Measurements from ENCODE around the gene BTF3.
"Not testable (repeated sequence)": the region's sequence is repeated elsewhere in the genome, so short reads cannot be mapped to it uniquely, and the experiment has no call there.

Gene BTF3

DNA sequence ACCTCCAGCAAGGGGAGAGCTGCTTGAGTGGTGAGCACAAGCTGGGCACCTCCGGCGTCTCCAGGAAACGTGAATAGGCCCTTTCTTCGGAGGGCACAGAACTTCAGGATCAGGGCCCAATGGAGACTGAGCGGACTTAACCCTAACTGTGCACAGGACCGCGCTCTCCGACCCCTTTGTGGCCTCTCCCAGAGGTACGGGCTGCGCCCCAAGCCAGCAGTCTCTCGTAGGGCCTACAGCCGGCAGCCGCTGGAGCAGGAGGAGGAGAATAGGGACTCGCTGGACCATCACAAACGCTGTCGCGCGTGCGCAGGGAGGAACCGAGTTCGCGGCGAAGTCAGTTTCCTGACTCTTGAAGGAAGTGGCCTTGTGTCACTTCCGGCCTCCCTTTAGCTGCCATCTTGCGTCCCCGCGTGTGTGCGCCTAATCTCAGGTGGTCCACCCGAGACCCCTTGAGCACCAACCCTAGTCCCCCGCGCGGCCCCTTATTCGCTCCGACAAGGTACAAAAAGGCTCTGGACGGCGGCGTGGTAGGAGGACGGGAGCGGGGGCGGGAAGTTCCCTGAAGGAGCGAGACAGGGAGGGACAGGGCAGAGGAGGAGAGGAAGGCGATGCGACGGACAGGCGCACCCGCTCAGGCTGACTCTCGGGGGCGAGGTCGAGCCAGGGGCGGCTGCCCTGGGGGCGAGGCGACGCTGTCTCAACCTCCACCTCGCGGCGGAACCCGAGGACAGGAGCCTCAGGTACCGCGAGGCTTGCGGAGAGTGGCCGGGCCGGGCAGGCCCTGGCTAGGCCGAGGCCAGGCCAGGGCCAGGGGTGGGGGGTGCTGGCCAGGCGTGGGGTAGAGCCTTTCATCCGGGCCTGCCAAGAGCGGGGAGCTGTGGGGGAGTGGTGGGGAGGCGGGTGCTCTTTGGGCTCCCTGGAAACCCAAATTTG, at the start of gene BTF3:
Gene BTF3, plus strand, starts transcription at position 386 of the 936 bp plus-strand sequence. Its CDS starts 226 bp downstream, at position 612.
- DNase-seq (ENCODE audit: low spot score): peak; percentile 99

DNA sequence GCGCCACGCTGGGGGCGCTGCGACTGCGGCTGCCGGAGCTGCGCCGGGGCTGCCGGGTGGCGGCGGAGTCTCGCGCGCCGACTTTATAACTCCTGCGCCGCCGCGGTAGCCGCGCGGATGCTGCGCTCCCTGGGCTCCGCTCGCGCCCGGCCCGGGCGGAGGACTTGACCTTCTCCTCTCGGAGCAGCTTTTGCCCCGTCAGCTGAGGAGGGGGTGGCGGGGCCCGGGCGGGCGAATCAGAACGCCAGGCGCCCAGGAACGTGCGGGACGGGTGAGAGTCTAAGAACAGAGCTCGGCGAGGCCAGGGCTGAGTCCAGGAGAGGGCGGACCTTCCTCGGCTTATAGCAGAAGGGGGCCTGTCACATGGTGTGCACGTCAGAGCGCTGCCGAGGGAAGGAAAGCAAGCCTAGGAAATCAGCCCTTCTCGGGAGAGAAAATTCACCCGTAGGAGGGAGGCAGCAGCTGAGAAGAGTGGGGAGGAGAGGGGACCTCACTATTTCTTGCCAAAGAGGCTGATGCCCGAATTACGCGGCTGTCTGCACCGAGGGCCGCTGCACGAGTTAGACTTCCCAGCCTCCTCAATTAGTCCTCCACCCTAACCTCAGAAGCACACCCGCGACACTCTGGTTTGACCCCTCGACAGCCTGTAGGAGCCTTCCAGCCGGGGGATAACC, 49.6 kb upstream of the BTF3 start, which contains the start of gene FOXD1:
Gene FOXD1, minus strand, starts transcription at position 315 of the 674 bp plus-strand sequence. CDS start 415 bp downstream, outside the sequence.
- peak; percentile 62 for DNase-seq (ENCODE audit: low spot score)

DNA sequence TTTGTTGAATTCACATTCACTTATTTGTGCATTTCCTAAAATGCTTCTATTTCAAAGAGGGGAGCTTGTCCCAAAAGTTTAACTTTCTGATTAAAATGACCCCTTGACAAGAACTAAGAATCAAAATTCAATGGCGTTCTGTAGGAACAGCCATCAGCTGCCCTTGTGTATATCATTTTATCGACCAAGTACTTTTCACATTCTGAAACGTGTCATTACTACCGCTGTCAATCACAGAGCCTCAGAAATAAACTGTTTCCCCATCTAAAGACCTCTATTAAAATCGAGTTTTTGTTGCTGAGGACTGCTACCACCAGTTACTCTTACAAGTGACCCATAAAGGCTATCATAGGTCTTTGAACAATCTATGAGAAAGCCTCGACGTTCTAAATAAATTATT, 48.1 kb upstream of the BTF3 start:
- no peak for DNase-seq (ENCODE audit: low spot score)

DNA sequence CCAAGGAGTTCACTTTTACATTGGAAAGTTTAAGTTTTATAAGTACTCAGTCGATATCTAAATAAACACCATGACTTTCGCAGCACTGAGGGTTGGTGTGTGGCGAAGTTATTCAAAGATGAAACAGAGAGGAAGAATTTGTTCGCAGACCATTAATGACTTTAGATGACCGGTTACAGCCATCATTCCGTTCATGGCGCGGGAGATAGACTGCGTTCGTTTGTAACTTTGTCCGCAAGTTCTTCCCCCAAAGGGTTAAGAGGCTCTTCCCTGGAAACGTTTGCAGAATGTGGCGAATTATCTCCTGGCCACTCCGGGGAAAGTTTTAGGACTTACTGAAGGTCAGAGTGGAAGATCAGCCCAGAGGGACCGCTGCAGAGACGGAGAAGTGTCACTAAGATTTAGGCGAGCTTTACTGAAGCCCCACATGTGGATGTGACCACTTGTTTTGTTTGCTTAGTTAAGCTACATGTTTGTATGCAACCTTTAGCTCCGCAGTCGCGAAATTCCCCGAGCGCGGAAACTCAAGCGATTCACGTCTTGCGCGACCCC, 47.5 kb upstream of the BTF3 start:
- no peak for DNase-seq (ENCODE audit: low spot score)

DNA sequence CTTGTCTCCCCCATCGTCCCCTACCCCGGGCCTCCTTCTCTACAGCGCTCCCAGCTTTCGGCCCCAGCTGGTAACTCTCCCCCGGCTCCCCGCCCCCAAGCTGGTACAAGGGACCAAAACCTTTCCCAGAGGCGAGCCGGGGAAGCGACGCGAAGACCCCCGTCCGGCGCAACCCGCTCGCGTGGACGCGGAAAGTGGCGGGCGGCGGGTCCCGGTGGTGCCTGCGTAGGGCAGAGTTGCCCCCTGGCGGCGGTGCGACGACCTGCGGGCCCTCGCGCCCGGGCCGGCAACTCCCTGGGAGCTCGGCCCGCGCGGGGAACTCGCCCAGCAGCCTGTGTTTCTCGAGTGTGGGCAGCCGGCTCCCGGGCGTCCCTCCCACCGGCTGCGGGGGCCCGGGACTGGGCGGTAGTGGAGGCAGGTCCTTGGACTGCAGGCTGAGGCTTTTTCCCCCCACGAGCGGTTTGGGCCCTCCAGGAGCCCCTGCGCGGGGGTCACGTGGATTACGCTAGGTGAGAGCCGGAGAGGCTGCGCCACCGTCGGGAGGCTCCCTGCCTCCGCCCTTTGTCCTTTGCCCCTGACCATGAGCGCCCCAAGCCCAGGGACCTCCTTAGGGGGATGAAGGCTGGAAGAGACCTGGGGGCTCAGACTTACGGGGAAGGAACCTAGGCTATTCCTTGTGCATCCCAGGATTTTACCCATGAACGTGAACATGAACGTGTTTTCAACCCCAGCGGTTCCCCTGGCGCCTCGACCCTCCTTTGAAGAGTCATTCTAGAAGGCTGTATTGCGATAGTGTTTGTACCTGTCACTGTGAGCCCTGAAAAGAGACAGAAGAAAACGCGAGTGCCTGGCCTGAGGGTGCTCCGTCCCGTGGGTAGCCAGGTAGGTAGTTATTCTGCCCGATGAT, 46.8 kb upstream of the BTF3 start:
- no peak for DNase-seq (ENCODE audit: low spot score)

DNA sequence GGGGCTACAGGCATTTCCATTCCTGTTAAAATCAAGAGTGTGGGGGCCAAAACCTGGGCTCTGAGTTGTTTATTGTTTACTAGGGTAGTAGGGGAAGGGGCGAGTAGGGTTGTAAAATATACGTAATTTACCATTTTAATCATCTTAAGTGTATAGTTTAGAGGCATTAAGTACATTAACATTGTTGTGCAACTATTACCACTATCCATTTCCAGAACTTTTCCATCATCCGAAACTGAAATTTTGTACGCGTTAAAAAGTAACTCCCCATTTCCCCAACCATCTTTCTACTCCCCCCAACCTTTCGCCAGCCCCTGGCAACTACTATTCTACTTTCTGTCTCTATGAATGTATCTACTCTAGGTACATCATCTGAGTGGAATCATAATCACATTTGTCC, 46.0 kb upstream of the BTF3 start:
- DNase-seq (ENCODE audit: low spot score): no peak

DNA sequence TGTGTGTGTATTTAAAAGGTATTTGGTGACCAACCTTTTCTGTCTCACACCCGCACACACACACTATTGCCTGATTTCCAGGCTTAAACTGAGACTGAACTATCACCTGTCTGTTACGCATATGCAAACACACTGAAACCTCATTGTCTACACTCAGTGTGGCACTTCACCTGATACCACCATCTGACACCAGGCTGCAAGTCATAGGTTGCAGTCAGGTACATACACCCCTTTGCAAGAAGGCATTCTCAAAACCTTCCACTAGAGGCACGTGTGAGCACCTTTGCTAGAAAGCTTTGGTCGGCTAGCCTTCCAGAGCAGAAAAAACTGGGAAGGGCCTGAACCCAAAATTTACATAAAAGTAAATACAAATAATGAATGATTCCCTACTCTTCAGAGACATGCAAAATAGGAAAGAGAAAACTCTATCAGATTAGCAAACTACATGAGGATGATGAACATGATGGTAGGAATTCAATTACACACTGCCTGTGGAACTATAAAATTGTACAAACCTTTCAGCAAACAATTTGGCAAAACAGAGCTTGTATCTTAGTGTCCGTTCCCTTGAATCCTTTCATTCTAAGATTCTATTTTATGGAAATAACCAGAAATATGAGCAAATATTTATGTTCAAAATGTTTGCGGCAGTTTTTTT, 43.7 kb upstream of the BTF3 start:
- no peak for DNase-seq (ENCODE audit: low spot score)

DNA sequence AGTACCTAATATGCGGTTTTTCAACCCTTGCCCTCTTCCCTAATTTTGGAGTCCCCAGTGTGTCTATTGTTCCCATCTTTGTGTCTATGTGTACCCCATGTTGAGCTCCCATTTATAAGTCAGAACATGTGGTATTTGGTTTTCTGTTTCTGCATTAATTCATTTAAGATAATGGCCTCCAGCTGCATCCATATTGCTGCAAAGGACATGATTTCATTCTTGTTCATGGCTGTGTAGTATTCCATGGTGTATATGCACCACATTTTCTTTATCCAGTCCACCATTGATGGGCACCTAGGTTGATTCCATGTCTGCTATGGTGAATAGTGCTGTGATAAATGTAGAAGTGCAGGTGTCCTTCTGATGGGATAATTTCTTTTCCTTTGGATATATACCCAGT, 41.8 kb upstream of the BTF3 start:
- DNase-seq (ENCODE audit: low spot score): not testable (repeated sequence)

DNA sequence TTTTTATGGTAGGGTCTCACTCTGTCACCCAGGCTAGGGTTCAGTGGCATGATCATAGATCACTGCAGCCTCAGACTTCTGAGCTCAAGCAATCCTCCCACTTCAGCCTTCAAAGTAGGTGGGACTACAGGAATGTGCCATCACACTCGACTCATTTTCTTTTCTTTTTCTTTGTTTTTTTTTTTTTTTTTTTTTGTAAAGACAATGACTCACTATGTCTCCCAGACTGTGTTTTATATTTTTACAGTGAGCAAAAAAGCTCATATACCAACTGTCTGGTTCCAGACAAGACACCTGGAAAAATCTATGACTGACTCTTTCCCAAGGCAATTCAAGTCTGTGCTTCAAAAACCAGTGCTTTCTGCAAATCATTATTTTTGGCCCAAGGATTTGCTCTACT, 38.9 kb upstream of the BTF3 start:
- no peak for DNase-seq (ENCODE audit: low spot score)

DNA sequence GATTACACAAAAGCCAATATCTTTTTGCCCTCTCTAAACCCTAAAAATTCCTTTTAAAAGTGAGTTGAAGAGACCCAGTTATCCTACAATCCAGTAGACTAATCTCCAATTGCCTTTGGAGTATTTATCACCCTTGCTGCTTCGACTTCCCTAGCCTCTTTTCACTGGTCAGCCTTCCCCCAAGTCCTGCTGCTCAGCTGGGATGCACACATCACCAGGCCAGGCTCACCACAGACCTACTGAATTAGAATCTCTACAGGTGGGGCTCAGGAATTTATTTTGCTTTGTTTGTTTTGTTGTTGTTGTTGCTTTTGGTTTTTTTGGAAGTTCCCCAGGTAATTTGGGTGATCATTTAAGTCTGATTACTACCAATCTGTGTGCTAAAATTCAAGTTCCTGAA, 38.1 kb upstream of the BTF3 start:
- DNase-seq (ENCODE audit: low spot score): no peak

DNA sequence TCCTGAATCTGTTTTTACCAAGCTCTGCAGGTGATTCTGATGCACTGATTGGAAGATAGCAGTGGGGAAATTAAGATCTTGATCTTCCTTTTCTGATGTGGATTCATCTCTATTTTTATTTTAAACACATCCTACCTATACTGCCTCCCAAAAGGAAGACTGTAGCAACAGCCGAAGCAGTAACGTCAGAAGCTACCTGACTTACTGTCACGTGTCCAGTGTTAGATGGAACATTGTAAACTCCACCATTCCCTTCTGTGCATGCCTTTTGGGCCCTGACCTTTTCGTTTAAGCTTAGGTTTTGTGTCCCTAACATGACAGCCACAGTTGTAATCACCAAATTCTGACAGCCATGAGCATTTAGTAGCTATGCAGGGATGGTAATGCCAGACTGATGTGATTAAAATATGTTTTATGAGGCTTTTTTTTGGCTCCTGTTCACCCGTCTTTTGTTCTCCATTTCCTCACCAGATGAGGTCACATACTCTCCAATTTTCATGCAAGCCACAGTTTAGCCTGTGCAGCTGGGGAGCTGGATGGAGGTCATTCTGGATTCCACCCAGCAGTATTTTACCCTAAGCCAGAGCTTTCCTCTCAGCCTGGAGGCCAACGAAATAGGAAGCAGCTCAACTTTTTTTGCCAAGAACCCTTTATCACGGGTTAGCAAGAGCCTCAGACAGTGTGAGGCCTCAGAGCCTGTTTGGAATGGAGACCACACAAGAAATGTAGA, 34.1 kb upstream of the BTF3 start:
- DNase-seq (ENCODE audit: low spot score): peak; percentile 27

DNA sequence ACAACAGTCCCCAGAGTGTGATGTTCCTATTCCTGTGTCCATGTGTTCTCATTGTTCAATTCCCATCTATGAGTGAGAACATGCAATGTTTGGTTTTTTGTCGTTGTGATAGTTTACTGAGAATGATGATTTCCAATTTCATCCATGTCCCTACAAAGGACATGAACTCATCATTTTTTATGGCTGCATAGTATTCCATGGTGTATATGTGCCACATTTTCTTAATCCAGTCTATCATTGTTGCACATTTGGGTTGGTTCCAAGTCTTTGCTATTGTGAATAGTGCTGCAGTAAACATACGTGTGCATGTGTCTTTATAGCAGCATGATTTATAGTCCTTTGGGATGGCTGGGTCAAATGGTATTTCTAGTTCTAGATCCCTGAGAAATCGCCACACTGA, 29.6 kb upstream of the BTF3 start:
- not testable (repeated sequence) for DNase-seq (ENCODE audit: low spot score)

DNA sequence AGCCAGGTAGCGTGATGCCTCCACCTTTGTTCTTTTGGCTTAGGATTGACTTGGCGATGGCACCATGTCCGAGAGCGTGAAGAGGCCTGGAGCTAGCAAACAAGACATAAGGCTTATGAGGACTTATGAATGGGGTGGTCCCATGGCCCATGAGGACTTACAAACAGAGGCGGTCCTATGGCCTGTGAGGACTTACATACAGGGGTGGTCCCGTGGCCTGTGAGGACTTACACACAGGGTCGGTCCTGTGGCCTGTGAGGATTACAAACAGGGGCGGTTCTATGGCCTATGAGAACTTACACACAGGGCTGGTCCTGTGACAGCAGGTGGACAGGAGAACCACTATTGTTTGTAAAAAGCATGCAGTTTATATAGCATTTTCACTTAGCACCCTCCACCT, 28.4 kb upstream of the BTF3 start:
- no peak for DNase-seq (ENCODE audit: low spot score)

DNA sequence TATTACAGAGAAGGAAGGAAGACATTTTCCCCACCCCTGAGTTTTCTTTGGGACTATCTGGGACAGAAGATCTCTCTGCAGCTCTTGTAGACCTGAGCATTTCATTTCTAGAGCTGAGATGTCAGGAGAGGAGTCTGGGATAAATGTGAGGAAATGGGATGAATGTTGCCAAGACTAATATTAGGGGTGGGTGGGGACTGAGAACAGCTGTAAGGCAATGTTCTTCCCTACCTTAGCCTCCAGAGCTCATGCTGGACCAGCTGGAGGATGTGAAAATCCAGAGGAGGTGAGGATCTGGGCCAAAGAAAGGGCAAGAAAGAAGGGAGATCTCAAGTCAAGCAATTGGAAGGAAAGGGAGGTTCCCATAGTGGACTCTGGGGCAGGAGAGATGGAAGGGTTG, 26.6 kb upstream of the BTF3 start:
- no peak for DNase-seq (ENCODE audit: low spot score)

DNA sequence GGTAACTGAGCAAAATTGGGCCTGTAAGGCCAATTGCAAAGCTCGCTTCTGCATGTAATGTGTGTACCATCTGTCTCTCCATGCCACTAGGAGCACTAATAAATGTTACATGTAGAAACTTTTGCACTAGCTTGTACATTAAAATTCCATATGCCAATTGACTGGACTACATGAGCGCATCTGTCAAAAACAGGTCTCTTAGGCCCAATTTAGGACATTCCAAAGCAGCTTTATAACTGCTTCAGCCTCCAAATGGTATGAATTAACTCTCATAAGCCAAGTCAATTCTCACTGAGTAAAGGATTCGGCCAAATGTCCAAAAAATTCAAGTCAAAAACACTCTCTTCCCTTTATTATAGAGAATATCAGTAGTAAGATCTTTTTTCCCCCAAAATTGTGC, 26.1 kb upstream of the BTF3 start:
- DNase-seq (ENCODE audit: low spot score): no peak

DNA sequence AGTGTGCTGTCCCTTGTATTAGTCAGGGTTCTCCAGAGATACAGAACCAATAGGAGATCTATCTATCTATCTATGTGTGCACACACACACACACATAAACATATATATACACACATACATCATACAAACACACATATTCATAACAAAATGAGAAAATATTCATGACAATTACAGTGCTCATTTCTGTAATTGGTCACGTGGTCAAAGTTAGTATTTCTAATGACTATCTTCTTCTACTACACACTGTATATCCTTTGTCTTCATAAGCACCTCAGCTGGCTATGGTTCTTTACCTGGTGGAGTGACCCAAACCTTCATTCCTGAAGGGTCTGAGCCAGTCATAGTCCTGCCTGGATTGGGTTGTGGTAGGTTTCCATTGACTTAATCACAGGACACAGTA, 17.7 kb upstream of the BTF3 start:
- no peak for DNase-seq (ENCODE audit: low spot score)

DNA sequence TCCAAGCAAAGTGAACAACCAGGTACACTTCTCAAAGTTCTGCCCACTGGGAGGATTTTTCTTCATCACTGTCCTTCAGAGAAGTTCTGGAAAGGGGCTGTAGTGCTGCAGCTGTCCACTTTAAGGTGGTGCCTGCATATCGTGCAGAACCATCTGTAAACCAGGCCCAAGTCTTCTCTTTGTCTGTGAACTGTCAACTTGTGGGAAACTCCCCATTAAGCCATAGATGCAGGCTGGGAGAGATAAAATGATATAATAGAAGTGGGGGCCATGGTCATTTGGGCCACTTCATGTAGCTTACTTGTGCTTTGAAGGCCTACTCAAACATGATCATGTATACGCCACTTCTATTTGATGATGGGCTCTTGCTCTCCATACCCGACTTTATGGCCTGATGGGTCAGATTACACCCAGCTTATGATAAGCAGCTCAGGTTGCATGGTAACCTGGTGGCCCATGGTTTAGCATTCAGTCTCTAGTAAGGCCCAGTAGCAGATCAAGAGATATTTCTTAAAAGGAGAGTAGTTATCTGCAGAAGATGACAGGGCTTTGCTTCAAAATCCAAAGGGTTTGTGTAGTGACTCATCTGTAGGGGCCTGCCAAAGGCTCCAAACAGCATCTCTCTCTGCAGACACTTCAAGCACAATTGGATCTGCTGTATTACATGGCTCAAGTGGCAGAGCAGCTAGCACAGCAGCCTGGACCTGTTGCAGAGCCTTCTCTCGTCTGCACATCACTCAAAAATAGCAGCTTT, 15.7 kb upstream of the BTF3 start:
- no peak for DNase-seq (ENCODE audit: low spot score)

DNA sequence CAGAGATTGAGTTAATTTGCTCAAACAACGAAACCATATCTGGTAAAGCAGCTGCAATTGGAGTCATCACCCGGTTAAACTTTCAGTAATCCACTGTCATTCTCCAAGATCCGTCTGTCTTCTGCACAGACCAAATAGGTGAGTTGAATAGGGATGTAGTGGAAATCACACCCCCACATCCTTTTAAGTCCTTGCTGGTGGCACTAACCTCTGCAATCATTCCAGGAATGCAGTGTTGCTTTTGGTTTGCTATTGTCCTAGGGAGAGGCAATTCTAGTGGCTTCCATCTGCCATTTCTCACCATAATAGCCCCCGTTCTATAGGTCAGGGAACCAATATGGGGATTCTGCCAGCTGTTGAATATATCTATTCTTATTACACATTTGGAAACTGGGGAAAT, 14.6 kb upstream of the BTF3 start:
- no peak for DNase-seq (ENCODE audit: low spot score)

DNA sequence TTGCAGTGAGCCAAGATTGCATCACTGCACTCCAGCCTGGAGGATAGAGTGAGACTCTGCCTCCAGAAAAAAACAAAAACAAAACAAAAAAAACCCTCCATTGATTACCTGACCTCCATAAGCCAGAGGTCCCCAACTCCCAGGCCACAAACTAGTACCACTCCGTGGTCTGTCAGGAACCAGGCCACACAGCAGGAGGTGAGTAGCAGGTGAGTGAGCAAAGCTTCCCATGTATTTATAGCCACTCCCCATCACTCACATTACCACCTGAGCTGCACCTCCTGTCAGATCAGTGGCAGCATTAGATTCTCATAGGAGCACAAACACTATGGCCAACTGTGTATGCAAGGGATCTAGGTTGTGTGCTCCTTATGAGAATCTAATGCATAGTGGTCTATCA, 13.7 kb upstream of the BTF3 start:
- no peak for DNase-seq (ENCODE audit: low spot score)

DNA sequence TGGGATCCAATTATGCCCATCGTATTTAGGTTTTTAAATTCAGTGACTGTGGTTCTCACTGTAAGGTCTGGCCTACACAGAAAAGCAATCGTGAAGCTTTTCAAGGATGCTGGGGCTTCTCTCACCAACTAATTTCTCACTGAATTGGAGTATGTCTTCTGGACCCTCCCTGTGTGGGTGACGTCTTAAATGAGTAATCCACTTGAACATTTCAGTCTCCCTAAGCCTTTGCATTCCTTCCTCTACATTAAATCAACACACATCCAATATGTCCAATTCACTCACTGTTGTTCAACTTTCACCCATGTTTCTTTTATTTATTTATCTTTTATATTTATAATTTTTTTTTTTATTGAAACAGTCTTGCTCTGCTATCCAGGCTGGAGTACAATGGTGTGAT, 12.5 kb upstream of the BTF3 start:
- DNase-seq (ENCODE audit: low spot score): no peak
